ENCODE data around the gene ERBB4.

DNA sequence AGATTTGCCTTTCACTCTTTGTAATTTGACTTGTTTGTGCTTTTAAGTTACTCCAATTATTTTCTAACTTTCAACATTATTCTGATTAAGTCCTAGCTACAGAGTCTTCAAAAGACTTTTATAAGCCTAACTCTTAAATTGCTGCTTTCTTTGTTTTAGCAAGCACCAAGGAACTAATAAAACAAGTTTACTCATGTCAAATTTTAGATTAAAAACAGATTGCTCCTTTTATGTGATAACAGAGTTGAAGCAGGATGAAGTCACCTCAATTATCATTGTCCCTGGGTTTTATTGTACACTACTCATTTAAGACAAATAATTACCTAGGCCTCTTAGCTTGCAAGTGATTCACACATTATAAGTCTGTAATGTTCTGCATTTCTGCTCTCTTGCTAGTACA lies 678.4 kb downstream of the ERBB4 start:
- TF ChIP-seq, protein P1, sequence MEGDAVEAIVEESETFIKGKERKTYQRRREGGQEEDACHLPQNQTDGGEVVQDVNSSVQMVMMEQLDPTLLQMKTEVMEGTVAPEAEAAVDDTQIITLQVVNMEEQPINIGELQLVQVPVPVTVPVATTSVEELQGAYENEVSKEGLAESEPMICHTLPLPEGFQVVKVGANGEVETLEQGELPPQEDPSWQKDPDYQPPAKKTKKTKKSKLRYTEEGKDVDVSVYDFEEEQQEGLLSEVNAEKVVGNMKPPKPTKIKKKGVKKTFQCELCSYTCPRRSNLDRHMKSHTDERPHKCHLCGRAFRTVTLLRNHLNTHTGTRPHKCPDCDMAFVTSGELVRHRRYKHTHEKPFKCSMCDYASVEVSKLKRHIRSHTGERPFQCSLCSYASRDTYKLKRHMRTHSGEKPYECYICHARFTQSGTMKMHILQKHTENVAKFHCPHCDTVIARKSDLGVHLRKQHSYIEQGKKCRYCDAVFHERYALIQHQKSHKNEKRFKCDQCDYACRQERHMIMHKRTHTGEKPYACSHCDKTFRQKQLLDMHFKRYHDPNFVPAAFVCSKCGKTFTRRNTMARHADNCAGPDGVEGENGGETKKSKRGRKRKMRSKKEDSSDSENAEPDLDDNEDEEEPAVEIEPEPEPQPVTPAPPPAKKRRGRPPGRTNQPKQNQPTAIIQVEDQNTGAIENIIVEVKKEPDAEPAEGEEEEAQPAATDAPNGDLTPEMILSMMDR (IDR thresholded peaks at IDR 0.05; ENCODE audit: insufficient read depth, low read depth, low read length): no peak
- TF ChIP-seq EZH2 (IDR thresholded peaks at IDR 0.05; ENCODE audit: insufficient read depth, low read length): no peak

Measured in astrocyte (in vitro differentiated cells and primary cell).